ENCODE data around the gene NADSYN1.
A peak's percentile ranks its signal among the peaks of the same experiment; 100 is the strongest.

The NADSYN1 gene

DNA sequence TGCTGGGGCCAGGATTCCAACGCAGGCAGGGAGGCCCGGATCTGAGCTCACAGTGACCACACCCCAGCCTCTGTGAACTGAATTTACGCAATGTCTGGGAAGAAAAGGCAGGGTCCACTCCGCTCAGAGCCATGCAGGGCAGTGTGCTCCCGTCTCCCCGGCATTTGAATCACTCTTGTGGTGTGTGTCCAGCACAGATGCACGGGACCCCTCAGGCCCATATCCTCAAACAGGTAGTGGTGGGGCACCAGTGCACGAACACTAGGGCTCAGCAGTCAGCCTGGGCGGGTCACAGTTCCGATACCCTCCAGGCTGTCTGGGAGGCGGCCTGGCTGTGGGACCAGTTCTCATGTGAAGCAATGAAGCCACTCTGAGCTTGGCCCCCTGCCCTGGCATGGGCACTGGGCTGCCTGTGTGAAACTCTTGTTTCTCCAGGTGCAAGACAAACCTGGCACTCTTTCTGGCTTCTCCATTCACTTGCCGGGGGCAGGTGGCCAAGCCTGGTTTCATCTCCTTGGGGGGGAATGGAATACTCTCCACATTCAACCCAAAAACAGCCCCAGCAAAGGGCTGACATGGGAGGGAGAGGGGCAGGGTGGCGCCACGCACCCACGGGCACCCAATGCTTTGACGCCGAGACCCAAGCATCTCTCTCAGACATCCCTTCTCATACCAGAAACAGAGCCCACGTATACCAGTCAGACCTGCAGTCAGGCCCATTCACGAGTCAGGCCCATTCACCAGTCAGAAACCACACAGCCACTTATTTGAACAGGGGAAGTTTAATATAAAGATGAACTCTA lies 19.2 kb upstream of the NADSYN1 start:
- no peak for DNase-seq

DNA sequence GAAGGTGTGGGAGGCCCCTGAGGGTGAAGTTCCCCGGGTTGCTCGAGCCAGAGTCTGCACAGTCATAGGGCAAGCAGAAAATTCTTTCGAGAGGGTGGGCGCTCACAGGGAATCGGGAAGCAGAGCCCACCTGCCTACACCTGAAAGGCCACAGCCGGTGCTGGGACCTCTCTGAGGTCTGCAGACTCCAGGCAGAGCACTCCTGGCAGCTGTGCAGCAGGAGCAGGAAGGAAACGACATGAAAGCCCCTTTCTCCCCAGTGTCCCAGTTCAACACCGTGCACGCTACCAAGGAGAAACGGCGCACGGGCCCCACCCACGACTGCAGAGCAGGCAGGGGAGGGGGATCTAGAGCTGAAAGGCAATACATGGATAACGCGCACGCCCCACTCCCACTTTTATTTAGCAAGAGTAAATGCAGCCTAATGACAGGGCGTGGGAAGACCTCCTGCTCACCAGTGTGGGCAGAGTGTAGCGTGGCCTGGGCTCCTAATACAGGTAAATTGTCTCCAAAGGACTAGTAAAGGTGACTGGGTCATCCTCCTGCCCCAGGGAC lies 18.4 kb upstream of the NADSYN1 start:
- no peak for DNase-seq

DNA sequence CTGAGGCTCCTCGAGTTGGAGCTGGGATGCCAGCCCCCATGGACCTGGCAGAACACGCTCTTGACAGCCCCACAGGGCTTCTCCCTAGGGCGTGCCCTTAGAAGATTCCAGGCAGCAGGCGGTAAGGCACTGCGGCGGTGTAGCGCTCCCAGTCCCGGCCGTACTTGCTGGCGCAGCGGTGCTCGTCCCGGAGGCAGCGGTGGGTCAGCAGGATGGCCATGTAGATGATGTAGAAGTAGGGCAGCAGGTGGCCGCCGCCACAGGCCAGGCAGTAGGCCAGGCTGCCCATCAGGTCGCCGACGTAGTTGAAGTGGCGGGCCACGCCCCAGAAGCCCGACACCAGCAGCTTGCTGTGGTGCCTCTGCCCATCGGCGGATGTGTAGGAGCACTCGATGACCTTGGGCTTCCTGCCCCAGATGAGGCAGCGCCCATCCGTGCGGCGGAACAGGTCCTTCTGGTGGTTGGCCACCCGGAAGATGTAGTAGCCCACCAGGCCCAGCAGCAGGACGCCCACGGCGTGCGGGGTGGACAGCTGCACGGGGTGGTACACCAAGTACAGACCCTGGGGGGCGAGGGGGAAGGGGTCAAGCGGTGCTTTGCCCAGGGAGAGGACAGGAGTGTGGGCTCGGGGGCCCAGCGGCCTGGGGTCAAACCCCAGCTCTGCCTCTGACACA lies 17.6 kb upstream of the NADSYN1 start:
- no peak for DNase-seq

DNA sequence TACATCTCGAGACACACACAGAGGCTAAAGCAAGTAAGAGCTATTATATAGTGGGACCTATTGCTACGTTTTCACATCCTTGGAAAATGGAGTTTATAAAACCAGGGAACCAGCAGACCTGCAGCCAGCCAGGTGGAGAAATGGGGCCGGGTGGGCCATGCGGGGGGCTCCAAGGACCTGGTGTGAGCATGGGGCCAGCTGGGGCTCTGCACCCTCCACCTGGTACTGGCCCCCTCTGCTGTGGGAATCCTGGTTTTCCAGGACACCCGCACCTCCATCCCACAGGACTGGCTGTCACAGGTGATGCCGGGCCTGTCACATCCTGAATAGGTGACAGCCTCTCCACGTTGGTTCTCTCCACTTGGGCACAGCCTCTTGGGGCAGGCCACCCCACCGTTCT lies 16.1 kb upstream of the NADSYN1 start:
- no peak for DNase-seq

DNA sequence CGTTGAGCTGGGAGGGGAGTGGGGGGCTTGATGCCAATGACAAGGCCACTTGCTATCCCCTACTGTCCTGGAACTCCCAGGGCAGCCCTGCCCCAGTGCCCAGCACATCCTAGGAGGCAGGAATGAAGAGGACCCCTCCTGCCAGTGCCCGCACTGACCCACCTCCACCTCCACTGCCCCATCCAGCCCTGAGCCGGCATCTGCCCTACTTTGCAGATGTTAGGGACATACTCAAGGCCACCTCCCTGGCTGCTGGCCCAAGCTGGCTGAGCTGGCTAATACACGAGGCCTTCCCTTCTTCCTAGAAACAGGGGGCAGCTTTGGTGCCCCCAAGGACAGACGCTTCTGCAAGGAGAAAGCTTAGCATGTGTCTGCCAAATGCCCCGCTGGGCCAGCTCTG lies 15.6 kb upstream of the NADSYN1 start:
- no peak for DNase-seq

DNA sequence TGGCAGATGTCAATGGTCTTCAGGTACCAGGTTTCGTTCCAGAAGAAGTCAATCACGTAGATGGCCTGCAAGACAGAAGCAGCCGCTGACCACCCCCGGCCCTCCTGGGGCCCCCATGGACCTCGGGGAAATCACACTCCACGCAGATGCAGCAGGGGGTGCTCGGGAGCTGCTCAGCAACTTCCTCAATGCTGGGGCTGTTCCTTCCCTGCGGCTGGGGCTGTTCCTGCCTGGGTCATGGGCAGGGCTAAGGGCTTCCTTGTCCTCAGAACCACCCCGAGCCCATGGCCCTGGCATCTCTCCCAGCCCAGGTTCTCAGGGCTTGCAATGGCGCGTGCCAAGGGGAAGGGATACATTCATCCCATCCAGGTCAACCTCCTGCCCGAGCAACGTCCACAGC lies 15.1 kb upstream of the NADSYN1 start:
- DNase-seq, result no peak

DNA sequence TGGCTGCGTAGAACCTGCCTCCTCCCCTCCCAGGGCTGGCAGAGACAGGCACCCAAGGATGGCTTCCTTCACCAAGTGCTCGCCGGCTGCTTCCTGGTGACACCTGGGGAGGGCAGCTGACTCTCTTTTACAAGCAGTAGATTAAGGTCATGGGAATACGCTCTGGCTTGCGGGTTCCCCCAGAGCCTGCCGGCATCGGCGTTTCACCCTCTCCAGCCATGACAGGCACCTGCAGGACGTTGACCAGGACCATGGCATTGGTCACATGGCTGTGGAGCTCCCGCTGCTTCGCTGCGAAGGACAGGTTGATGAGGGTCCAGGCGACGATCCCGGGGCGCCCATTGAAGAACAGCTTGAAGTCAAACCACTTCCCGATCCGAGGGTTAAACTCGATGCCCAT lies 14.4 kb upstream of the NADSYN1 start:
- no peak for DNase-seq

DNA sequence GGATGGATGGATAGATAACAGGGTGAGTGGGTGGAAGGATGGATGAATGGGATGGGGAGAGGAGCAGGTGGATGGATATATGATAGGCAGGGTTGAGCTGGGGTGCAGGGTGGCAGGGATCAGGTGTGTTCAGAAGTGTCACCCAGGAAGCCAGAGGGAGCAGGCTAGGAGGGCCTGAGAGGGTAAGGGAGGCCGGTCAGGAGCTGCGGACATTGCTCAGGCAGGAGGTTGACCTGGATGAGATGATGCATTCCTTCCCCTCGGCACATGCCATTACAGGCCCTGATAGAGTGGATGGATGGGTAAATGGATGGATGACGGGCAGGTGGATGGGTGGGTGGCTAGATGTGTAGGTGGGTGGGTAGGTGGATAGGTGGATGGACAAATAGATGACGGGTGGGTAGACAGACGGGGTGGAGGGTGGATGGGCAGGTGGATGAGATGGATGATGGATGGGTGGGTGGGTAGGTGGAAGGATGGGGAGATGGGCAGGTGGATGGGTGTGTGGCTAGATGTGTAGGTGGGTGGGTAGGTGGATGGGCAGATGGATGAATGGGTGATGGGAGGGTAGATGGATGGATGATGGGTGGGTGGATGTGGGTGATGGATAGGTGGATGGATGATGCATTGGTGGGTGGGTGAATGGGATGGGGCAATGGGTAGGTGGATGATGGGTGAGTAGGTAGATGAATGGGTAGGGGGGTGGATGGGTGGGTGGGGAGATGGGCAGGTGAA lies 12.8 kb upstream of the NADSYN1 start:
- no peak for DNase-seq

DNA sequence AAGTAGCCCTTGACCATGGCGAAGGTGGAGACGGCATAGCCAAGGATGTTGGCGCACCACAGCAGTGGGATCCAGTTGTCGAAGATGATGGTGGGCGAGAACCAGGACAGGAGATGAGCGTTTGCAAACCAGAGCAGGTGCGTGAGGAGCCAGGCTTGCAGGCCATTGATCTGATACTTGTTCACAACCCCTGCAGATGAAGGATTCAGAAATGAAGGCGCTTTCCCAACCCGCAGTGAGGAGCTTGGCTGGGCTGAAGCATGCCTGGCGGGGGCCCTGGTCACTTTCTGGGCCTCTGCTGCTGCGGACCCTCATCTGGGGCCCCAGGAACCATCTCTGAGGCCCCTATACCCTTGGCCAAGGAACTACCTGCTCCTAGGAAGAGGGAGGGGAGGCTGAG lies 11.8 kb upstream of the NADSYN1 start:
- DNase-seq, result no peak

DNA sequence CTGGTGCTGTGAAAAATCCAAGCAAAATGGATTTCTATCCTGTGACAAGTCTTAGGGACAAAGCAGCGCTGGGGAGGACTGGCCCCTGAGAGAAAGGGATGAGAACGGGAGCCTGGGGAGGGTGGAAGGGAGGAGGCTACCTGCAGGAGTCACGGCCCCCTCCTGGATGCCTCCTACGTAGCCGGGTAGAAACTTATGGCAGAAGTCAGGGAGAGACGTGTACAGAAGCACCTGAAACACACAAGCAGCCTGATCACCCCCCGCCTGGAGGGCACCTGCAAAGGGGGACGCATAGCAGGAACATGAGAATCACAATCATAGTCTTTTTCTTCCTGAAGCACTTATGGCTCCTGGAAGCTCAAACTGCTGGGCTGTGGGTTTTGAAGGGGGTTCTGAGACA lies 10.9 kb upstream of the NADSYN1 start:
- DNase-seq, result no peak

DNA sequence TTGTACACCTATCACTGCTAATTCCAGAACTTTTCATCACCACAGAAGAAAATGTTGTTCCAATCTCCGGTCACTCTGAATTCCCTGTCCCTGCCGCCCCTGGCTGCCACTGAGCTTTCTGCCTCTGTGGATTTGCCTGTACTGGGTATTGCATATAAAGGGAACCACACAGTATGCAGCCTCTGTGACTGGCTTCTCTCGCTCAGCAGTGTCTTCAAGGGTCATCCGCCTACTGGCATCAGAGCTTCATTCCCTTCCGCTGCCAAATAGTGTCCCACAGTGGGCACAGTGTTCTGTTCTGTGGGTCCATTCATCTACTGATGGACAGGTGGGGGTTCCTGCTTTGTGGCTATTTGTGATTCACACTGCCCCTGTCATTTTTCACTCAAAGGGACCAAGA lies 10.1 kb upstream of the NADSYN1 start:
- no peak for DNase-seq

DNA sequence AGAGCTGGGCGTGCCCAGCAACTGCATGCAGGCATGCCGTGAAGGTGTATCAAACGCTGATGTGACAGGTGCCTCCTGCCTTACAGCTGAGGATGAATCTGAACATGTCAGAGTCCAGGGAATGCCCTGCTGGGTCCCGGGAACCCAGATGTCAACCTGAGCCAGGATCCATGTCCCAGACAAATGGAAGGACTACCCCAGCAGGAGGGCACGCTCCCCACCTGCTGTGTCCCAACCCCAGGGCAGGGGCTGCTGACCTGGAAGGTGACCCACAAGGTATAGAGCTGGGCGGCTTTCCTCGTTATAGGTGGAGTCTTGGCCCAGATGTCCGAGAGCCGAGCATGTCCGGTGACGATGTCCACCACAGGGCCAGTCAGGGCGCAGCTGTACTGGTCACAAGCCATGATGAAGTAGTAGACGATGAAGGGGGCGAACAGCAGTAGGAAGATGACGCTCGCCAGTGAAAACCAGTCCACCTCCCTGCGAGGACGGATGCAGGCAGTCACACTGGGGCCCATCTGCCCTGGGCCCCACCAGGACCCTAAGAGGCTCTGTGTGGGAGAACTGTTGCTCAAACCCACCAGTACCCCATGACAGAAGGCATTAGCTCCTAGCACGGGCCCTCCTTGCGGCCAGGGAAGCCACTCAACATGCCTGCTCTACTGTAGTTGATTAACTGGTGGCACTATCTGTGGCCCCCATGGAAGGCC lies 9.1 kb upstream of the NADSYN1 start:
- DNase-seq, result no peak

DNA sequence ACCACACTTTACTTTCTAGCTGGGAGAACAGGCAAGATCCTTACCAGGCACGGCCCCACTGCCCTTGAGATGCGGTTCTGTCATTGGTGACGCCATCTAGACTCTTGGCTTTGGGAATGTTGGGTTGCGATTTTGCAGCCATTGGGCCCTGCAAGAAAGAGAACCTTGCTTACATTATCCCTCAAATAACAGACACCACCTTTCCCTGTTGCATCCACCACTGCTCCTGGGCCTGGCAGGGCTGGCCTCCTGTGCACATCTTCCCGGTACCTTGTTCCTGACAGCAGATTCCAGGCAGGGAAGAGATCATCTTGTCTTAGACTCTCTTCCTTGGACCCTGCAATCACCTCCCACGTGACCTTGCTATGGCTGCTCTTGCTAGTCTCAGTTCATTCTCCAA lies 8.2 kb upstream of the NADSYN1 start:
- DNase-seq, result no peak

DNA sequence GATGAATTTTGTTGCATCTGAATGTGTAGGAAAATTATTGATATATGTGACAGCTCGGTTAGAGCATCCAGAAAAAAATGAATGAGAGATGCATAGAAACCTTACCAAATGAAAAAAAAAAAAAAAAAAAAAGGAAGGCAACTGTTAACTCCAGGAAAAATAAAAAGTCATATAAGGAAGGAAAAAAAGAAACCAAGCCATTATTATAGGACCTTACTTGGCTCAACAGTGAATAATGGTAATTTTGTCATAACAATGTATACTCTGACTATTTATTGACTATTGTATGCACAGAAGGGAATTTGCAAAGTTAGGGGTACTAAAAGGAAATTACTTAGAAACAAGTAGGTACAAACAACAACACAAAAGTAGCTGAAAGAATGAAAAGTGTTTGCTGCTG lies 6.9 kb upstream of the NADSYN1 start:
- DNase-seq, result no peak

DNA sequence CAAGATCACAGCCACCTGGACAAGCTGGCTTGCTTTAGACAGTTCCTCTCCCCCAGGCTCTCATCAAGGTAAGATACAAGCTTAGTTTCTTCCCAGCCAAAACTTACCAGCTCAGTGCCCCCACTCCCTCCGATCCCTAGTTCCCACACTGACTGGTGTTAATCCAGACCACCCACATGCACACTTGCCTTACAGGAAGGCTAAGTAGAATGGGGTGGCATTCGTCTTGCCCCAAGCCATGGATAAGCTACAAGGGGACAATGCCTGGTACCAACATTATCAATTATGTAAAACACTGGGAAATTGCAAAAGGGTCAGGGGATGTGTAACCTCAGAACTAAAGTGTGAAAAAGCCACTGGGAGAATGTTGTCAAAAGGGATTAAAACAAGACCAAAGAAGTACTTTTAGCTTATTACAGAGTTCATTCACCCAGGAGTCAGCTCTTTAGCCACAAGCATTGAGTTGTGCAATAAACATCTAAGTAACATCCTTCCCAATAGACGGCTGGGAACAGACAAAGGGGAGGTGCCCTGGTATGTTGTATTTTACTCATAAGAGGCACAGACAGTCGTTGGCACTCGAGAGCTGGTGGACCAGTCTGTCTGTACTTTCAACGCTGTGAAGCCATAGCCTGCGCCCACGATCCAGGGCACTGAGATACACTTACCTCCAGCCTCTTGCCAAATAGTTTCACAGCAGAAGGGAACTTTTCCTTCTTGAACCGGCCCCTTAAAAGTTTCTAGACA lies 5.9 kb upstream of the NADSYN1 start:
- DNase-seq, result peak; percentile 14

DNA sequence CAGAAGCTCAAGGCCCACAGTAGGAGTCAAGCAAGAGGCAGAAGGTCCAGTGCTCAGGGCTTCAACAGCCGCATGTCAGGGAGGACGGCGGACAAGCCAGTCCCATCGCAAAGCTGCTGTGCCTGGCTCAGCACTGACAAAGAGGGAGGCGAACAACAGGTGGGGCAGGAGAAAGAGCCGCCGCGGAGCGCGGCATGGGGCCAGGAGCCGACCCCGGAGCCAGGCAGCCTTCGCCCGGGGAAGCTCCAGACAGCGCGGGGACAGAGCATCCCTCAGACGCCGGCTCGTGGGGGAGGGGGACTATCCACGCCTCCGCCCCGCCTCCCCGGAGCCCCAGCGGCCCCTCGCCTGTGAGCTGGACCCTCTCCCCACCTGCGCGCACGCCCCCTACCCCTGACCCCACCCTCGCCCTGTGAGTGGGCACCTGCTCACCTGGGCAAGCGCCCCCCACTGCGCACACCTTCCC lies 5.2 kb upstream of the NADSYN1 start:
- peak; percentile 79 for DNase-seq

DNA sequence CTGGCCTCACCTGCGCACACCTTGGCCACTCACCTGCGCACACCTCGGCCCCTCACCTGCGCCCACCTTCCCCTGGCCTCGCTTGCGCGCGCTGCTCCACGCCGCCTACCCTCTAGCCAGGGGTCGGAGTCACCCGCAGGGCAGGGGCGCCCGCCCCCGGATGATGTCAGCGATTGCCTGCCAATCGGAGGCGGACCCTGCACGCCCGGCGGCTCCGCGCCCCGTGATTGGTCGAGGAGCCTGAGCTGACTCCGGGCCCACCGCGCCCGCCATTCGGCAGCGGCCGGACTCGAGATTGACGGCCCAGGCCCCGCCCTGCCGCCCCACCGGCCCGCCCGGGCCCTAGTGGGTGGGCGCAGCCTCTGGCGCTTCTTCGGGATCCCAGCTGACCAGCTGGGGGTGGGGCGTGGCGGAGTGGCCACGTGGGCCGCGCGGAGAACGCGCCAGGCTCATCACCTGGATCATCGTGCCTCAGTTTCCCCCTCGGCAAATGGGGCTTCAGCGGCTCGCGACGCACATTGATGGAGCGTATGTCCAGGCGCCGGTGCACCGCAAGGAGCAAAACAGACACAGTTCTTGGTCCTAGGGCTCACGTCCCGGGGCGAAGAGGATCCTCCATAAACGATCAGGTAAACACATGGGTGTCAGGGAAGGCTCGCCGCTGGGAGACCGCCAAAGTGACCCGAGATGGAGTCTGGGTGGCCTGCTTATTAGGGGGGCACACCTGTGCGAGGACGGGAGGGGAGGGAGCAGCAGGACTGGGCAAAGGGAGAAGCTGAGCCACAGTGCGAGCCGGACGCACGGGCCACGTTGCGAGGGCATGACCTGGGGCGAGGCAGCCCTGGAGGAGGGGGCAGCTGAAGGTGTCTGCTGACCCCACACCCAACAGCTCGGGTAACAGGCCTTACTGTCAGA lies 4.5 kb upstream of the NADSYN1 start, which contains the start of gene DHCR7:
Gene DHCR7 (minus strand): TSS at position 137 of the 915 bp plus-strand sequence. CDS start 3,441 bp downstream, outside the sequence.
- peak; percentile 98 for DNase-seq

DNA sequence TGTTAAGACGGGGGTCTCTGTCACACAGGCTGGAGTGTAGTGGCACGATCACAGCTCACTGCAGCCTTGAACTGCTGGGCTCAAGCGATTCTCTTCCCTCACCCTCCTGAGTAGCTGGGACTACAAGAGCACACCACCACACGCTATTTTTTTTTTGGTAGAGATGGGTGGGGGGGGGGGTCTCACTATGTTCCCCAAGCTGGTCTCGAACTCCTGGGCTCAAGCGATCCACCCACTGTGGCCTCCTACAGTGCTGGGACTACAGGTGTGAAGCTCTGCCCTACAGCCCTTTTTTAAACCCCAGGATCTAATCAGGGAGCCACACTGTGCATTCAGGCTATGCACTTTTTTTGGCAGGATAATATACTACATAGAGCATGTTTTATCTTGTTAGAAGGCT lies 3.4 kb upstream of the NADSYN1 start:
- peak; percentile 18 for DNase-seq

DNA sequence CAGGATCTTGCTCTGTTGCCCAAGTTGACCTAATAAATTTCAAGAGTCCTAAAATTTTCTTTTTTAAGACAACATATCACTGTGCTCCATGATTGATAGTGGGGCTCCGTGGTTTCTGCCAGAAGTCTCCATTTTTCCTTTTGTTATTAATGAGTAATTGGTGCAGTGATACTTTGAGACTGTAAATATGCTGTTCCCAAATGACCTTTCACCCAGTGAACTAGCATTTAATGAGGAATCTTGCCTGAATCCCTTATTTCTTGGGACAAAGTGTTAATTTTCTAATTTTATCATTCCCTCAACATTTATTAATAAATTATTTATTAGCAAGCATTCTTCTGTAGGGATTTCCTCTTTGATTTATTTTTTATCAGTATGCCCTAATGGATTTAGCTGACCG lies 2.5 kb upstream of the NADSYN1 start:
- DNase-seq, result no peak

DNA sequence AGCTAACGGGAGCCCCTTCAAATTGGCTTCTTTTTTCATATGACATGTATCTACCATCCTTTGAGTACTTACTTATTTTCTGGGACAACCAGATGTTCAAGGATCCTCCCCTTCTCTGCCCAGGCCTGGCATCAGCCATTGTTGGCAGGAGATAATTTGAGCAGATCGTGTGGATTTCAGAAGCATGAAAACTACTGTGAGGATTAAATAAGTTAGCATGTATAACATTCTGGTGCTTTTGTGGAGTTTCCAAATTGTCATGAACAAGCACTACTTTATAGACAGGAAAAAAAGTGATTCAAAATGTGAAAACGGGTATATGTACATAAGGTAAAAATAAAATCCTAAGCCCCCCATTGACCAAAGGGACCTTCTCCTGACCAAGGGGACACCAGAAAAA lies 2.1 kb upstream of the NADSYN1 start:
- no peak for DNase-seq

Data from eye (tissue), 1 donor.